ENCODE data around the gene ADAMTS19.
"Not testable (repeated sequence)": the region's sequence is repeated elsewhere in the genome, so short reads cannot be mapped to it uniquely, and the experiment has no call there.

ADAMTS19 gene

DNA sequence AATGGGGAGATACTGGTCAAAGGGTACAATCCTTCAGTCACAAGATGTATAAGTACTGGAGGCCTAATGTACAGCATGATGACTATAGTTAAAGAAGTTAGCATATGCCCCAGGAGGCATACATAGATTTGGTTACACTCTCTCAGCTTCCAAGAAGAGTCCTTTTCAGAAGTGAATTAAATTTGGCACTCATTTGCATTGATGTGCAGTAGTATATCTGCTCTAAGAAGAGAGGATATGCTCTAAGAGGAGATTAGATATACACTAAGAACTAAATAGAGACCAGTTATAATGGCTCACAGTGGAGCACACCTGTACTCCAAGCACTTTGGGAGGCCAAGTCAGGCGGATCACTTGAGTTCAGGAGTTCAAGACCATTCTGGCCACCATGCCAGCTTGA is 148.3 kb downstream of the ADAMTS19 start:
- no peak for DNase-seq

GRCh38 chr5:129609710-129610109 is 149.6 kb downstream of the ADAMTS19 start:
- no peak for DNase-seq

- DNase-seq: no peak
These were observed 156.4 kb downstream of the ADAMTS19 start for GRCh38 chr5:129616517-129616916.

DNA sequence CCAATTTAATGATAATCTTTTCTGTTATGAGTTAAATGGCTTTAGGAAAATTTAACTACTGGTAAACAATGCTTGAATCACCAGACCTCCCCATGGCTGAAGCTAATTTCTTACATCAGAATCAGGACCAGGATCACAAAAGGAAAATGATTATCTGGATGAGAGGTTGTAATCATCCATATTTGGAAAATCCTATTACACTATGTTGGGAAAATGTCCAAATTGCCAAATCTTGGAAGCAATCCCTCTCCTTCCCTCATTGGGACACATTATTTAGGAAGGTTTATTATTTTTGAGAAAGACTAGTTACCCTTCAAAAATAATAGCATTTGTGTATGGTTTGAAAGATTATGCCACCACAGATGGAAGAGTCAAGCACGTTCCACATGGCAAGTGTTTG is 157.1 kb downstream of the ADAMTS19 start:
- no peak for DNase-seq

- DNase-seq: no peak
These were observed 159.7 kb downstream of the ADAMTS19 start for GRCh38 chr5:129619782-129620181.

GRCh38 chr5:129622531-129622930 is 162.4 kb downstream of the ADAMTS19 start:
- DNase-seq: no peak

- DNase-seq: no peak
These were observed 169.5 kb downstream of the ADAMTS19 start for GRCh38 chr5:129629575-129629974.

DNA sequence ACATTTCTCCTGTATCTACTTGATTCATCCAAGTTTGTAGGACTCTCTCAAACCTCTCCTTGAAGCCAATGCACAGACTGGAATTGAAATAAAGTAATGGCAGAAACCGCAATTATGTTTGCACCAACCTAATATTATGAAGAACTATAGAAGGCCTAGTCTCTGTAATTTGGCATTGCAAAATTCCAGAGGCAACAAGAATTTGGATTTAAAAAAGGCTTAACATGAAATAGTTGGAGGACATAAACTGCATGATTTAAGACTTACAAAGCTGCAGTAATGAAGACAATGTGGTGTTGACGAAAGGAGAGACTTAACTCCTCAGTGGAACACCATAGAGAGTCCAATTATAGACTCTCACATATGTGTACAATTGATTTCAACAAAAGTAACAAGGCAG is 170.0 kb downstream of the ADAMTS19 start:
- DNase-seq: no peak

DNA sequence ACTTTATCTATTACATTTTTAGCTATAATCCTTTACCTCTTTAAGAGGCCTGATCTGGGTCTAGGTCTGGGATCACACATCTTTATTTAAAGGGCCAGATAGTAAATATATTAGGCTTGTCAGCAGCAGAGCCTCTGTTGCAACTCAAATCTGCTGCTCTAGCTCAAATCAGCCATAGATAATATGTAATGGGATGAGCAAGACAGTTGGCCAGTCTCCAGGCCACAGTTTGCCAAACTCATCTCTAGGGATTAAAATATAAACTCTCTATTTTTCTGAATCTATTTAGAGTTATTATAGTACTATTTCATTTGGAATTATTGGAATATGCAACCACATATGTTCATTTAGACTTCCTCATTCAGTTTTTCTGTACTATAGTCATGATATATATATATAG is 171.9 kb downstream of the ADAMTS19 start:
- DNase-seq: peak; percentile 34

GRCh38 chr5:129637501-129637900 is 177.4 kb downstream of the ADAMTS19 start:
- not testable (repeated sequence) for DNase-seq

DNA sequence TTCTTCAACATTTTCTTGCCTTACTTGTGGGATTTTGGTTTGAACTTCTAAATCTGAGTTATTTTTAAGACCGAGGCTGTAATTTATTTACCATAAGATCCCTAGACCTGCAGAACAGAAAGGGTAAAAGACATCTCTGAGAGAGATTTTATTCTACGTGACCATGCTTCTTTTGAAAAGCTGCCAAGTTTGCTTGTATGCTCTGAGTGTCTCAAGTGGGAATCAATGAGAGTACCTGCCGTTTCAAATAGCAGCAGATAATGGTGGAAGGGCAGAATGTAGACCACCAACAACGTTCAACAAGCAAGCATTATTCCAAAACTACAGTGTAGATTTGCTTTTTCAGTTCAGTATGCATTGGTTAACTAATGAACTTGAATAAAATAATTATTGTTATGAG is 179.2 kb downstream of the ADAMTS19 start:
- DNase-seq: no peak

DNA sequence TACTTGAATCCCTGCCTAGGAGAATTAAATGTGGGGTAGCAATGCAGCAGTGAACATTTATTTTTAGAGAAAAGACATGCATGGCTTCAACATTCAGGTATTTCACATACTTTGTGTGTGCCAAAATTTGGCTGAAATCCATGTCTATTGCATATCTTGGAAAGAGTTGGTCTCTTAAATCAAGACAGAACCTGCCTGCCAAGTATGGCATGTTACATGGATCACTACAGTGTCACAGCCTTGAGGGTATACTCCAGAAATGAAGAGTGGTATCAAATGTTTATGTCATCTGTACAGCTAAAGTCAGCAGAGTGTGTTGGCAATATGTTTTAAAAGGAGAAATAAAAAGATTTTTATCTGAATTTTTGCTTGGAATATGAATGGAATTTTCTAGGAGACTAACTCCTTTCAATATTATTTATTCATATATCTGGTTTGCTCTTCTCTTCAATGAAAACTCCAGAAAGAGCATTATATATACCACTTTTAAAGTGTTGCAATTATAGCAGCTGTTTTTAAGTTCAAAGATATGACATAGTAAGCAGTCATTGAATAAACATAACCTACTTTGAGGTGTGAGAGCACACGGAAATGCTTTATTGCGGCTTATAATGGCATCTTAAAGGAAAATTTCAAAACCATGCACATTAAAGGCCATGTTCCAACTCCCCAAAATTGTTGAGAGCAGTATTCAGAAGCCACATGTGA is 192.4 kb downstream of the ADAMTS19 start:
- peak; percentile 72 for DNase-seq

GRCh38 chr5:129653057-129653375 is 192.9 kb downstream of the ADAMTS19 start:
- no peak for DNase-seq

DNA sequence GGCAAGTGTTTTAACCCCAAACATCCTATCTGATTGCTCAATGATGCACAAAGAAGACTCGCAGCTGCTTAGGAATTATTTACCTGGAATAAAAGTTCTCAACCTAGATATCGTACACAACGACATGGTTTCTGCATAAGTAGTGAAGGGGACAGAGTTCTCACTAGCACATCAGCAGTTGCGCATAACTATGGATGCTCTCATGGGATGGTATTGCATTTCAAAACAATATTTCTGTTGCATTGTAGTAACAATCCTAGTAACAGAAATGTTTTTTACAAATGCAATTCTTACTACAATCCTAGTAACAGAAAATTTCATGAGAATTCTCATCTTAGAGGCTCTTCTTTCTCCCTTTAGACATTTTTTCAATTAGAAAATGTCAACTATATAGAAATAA is 193.3 kb downstream of the ADAMTS19 start:
- DNase-seq: no peak

DNA sequence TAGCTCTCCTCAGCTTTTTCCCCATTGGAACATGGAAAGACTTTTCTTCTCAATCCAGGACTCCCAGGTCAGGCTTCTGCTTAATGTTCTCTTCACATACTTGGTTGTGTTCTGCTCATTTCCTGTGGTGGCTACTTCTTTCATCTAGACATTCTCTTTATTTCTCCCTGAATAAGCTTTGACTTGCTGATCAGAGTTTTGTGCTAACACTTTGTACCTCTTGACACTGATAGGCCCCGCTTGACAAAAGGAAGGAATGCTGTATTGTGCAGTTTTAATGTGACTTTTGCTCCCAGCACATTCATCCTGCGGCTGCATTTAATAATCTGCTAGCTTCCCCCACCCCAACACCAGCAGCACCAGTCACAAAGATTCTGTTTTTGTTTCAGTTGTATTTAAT is 196.9 kb downstream of the ADAMTS19 start:
- no peak for DNase-seq

GRCh38 chr5:129658801-129659200 is 198.7 kb downstream of the ADAMTS19 start:
- no peak for DNase-seq

- no peak for DNase-seq
These were observed 201.4 kb downstream of the ADAMTS19 start for GRCh38 chr5:129661366-129662035.

- peak; percentile 61 for DNase-seq
These were observed 204.3 kb downstream of the ADAMTS19 start for GRCh38 chr5:129664336-129664937.

DNA sequence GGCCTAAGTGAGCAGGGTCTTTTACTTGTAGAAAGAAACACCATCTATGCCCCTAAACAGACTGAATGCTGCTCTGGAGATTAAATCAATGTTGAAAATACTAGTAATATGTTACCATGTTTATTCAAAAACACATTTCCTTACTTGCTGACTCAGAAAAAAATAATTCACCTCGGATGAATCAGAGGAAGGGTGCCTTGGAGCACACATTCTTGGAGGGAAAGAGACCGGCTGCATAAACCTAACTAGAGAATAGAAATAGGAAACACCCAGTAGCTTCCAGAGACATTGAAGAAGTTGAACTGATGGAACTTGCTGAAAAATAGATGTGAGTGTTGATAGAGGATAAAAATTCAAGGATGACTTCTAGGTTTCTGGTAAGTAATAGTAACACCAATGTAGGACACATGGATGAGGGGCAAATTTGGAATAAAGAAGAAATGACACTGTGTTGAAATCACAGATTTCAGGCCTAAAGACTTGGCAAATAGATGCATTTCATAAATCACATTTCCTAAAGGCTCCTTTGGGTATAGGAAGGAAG is 210.9 kb downstream of the ADAMTS19 start:
- DNase-seq: peak; percentile 91

GRCh38 chr5:129672006-129672405 is 211.9 kb downstream of the ADAMTS19 start:
- no peak for DNase-seq

GRCh38 chr5:129679671-129680070 is 219.6 kb downstream of the ADAMTS19 start:
- no peak for DNase-seq

GRCh38 chr5:129687941-129688340 is 227.8 kb downstream of the ADAMTS19 start:
- DNase-seq: no peak

DNA sequence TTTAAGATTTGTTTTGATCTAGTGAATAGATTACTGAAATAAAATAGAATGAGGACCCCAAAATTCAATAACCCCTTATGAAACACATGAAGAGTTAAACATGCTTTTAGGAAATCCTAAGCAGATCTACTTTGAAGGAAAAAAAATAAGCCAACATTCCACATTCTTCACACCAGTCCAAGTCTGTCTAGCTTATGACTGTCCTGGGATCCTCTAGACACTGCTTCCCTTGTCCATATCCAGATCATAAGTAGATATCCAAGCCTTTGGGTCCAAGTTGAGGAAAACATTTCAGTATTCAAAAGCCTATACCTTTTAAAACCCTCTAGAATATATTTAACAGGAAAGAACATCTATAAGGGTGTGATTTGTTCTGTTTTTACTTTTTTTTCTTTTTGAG is 228.9 kb downstream of the ADAMTS19 start:
- no peak for DNase-seq

DNA sequence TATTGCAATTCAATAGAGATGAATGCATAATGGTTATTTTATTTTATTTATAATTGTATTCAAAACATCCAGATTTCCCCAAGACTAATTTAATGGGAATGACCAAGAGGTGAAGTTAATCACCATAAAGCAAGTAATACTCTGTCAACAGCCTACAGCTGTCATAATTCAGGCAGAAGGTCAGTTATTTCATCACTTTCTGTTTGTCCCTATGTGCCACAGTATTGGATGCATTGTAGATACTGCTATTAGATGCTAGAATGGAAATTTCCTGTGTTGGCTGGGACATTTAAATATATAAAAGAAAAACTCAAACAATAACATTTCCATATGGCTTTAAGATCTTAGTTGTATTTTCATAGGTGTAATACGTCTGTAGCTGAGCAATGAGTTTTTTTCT is 231.1 kb downstream of the ADAMTS19 start:
- no peak for DNase-seq
